OCI-LY7 (cell line): Measurements from ENCODE around the gene HADHB. TPM values are rescaled to one million over a fixed set of nuclear protein-coding genes. Genes with fewer than 3 reads are reported as not detected.

Source experiments
- BruUV-seq: library from RNA; stranded (reverse); fragments of 400-500 nt; replicated peaks from 2 replicates; lab custom pipeline; 2021; lab: Mats Ljungman, UMichigan
- CTCF ChIA-PET: fragments of 300-600 bp; sonication (Branson Sonifier 250); formaldehyde crosslinking; loops from one replicate; lab custom pipeline; 2022; ENCODE audit warnings: antibody characterized with exemption; ENCODE audit not compliant: unreplicated experiment; lab: Charles Lee
- POLR2A ChIA-PET: fragments of 300-600 bp; sonication (Branson Sonifier 250); formaldehyde crosslinking; loops from one replicate; lab custom pipeline; 2022; ENCODE audit warnings: antibody characterized with exemption; lab: Charles Lee
- DNase-seq: peaks from one replicate; pipeline ENCODE4 v3.0.0-alpha.2; 2015; ENCODE audit warnings: low spot score
- H2AFZ ChIP-seq: fragments of 200-600 bp; sonication (generic), shearing (Covaris generic); 2 replicates; pipeline ENCODE4 v1.6.1; 2014; ENCODE audit warnings: mild to moderate bottlenecking, antibody characterized with exemption, low read length, moderate library complexity
- H3K27ac ChIP-seq: fragments of 200-600 bp; sonication (generic); 2 replicates; pipeline ENCODE4 v1.5.1; 2014; ENCODE audit warnings: mixed run types, low read depth, mild to moderate bottlenecking, moderate library complexity, low read length, inconsistent platforms; ENCODE audit not compliant: poor library complexity, severe bottlenecking
- H3K36me3 ChIP-seq: fragments of 200-600 bp; sonication (generic); 2 replicates; pipeline ENCODE4 v1.6.1; 2014; ENCODE audit warnings: mild to moderate bottlenecking, antibody characterized with exemption, low read length, moderate library complexity, mixed read lengths; ENCODE audit not compliant: insufficient read depth
- H3K4me1 ChIP-seq: fragments of 200-600 bp; sonication (generic); 2 replicates; pipeline ENCODE4 v1.5.1; 2014; ENCODE audit warnings: mild to moderate bottlenecking, low read length; ENCODE audit not compliant: insufficient read depth, poor library complexity, severe bottlenecking
- H3K4me2 ChIP-seq: fragments of 200-600 bp; sonication (generic); 2 replicates; pipeline ENCODE4 v1.6.1; 2014; ENCODE audit warnings: mild to moderate bottlenecking, low read length
- H3K4me3 ChIP-seq: fragments of 200-600 bp; sonication (generic); 2 replicates; pipeline ENCODE4 v1.5.1; 2014; ENCODE audit warnings: mild to moderate bottlenecking, low read depth, low read length; ENCODE audit not compliant: poor library complexity, severe bottlenecking
- H3K79me2 ChIP-seq: fragments of 200-600 bp; sonication (generic); 2 replicates; pipeline ENCODE4 v1.6.1; 2016; ENCODE audit warnings: low read depth, mild to moderate bottlenecking, low read length, moderate library complexity, mixed read lengths; ENCODE audit not compliant: insufficient read depth
- H3K9me2 ChIP-seq: fragments of 200-600 bp; sonication (generic); 2 replicates; pipeline ENCODE4 v1.6.1; 2016; ENCODE audit warnings: mild to moderate bottlenecking, low read length, mixed read lengths; ENCODE audit not compliant: insufficient read depth
- H3K9me3 ChIP-seq: fragments of 200-600 bp; sonication (generic); 2 replicates; pipeline ENCODE4 v1.6.1; 2014; ENCODE audit warnings: mild to moderate bottlenecking, mixed run types, low read length, mixed read lengths
- H4K20me1 ChIP-seq: fragments of 200-600 bp; sonication (generic); 2 replicates; pipeline ENCODE4 v1.6.1; 2014; ENCODE audit warnings: mild to moderate bottlenecking, antibody characterized with exemption, low read length, moderate library complexity, mixed read lengths; ENCODE audit not compliant: insufficient read depth
- EZH2phosphoT487 ChIP-seq: fragments of 200-600 bp; sonication (generic); IDR thresholded peaks from 2 replicates; pipeline ENCODE4 v1.6.1; 2018; ENCODE audit warnings: low read depth, borderline replicate concordance, mild to moderate bottlenecking, mixed run types, antibody characterized with exemption, low read length, moderate library complexity, mixed read lengths
- intact Hi-C: fragments of 100-400 bp; cut with micrococcal nuclease; formaldehyde crosslinking; loops from one replicate; pipeline ENCODE4 v1.10.0; 2022; ENCODE audit not compliant: unreplicated experiment
- total RNA-seq, 2 experiments: library from RNA; depleted of rRNA in 1 of 2; stranded (reverse); fragments of >200 nt in 1 of 2; shearing (Covaris generic) in 1 of 2; gene quantifications; 2 replicates each; pipeline ENCODE4 v1.2.3, GENCODE V29; 2014 to 2022
- TF ChIP-seq, protein P1 (sequence below): fragments of 200-600 bp; sonication (generic); conservative IDR thresholded peaks from 2 replicates; pipeline ENCODE4 v1.5.1; 2014; ENCODE audit warnings: mild to moderate bottlenecking, antibody characterized with exemption, low read length, moderate library complexity, mixed read lengths

Gene HADHB
- total RNA-seq, 2 experiments from 2014 or later, result 35.5 to 55.7 TPM

DNA sequence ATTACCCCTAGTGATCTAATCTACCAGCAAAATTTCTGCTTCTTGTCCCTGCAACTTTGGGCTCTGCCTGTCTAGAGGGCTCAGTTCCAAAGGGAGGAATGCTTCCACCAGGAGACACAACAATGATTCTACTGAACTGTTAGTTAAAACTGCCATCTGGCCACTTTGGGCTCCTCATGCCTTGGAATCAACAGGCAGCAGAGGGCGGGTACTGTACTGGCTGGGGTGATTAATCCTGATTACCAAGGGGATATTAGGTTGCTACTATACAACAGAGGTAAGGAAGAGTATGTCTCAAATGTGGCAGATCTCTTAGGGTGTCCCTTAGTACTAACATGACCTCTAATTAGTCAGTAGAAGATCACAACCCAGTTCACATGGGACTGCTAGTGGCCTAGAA is 21.7 kb upstream of the HADHB start:
- H3K4me1 ChIP-seq, result no peaks in the 10 kb centered on the region
- no peak overlapping the region for H3K27ac ChIP-seq
- H3K36me3 ChIP-seq, result peaks cover 86% of the 10 kb centered on the region
- intact Hi-C loops, result no loop called here
- TF ChIP-seq, protein P1, sequence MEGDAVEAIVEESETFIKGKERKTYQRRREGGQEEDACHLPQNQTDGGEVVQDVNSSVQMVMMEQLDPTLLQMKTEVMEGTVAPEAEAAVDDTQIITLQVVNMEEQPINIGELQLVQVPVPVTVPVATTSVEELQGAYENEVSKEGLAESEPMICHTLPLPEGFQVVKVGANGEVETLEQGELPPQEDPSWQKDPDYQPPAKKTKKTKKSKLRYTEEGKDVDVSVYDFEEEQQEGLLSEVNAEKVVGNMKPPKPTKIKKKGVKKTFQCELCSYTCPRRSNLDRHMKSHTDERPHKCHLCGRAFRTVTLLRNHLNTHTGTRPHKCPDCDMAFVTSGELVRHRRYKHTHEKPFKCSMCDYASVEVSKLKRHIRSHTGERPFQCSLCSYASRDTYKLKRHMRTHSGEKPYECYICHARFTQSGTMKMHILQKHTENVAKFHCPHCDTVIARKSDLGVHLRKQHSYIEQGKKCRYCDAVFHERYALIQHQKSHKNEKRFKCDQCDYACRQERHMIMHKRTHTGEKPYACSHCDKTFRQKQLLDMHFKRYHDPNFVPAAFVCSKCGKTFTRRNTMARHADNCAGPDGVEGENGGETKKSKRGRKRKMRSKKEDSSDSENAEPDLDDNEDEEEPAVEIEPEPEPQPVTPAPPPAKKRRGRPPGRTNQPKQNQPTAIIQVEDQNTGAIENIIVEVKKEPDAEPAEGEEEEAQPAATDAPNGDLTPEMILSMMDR, result no peak
- TF ChIP-seq EZH2phosphoT487, result no peak
- no peak overlapping the region for H3K4me2 ChIP-seq
- H3K79me2 ChIP-seq, result no peaks in the 10 kb centered on the region
- H2AFZ ChIP-seq, result no peak overlapping the region
- ChIA-PET POLR2A (no interaction called here), CTCF (no interaction called here)
- DNase-seq, result no peak
- no peaks in the 10 kb centered on the region for H4K20me1 ChIP-seq
- H3K9me2 ChIP-seq, result no peaks in the 10 kb centered on the region
- H3K9me3 ChIP-seq, result peaks cover 8% of the 10 kb centered on the region; the same call in 1 of the 2 replicates
- no peak overlapping the region for H3K4me3 ChIP-seq
- no TSS peak for BruUV-seq

DNA sequence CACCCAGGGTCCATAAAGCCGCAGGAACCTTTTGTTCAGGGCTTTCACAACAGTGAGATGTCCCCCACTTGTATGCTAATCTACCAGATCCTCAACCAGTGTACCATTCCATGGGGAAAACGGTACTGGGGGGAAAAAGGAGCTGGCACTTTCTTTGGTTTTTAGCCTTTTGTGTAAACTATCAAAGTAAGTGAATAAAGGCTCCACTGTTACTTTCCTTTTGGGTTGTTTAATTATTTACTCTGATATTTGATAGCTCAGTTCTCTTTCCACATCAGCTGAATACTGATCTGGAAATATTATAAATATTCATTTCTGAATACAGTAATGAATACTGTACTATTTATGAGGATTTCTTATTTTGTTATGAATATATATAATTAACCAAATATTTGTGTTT is 20.6 kb upstream of the HADHB start:
- Histone ChIP-seq H3K4me3 (no peak overlapping the region), H3K4me2 (no peak overlapping the region), H3K27ac (no peak overlapping the region), H2AFZ (no peak overlapping the region), H3K9me2 (no peaks in the 10 kb centered on the region), H3K79me2 (no peaks in the 10 kb centered on the region), H3K36me3 (peaks cover 90% of the 10 kb centered on the region), H4K20me1 (no peaks in the 10 kb centered on the region), H3K9me3 (peaks cover 6% of the 10 kb centered on the region; the same call in 1 of the 2 replicates), H3K4me1 (no peaks in the 10 kb centered on the region)
- intact Hi-C loops, result no loop called here
- TSS peak; percentile 14 for BruUV-seq
- ChIA-PET POLR2A (interaction anchor here (0.8 kb wide), 1 partner anchor 19 kb away, joined by 3 read pairs; no protein-coding TSS in a partner anchor), CTCF (no interaction called here)
- DNase-seq, result no peak
- TF ChIP-seq, protein P1, result no peak
- TF ChIP-seq EZH2phosphoT487, result no peak

DNA sequence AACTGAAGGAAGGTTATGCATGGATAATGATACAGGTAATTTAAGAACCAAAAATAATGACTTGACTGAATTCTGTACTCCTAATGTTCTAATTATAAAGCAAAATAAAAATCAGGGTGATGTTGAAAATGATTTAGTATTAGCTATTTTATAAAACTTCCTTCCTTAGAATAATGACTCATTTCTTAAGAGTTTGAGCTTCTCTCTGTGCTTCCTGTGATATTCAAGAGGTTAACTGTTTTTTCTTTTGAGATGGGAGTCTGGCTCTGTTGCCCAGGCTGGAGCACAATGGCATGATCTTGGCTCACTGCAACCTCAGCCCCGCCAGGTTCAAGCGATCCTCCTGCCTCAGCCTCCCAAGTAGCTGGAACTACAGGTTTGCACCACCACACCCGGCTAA is 15.1 kb upstream of the HADHB start:
- ChIA-PET CTCF (no interaction called here), POLR2A (interaction anchor here (0.7 to 0.8 kb wide), 2 partner anchors 13 to 22 kb away, joined by 3 read pairs; no protein-coding TSS in a partner anchor)
- Histone ChIP-seq H4K20me1 (no peaks in the 10 kb centered on the region), H2AFZ (no peak overlapping the region), H3K27ac (no peak overlapping the region), H3K9me3 (peaks cover 6% of the 10 kb centered on the region; the same call in 1 of the 2 replicates), H3K9me2 (no peaks in the 10 kb centered on the region), H3K4me1 (no peaks in the 10 kb centered on the region), H3K4me2 (no peak overlapping the region), H3K4me3 (no peak overlapping the region), H3K79me2 (no peaks in the 10 kb centered on the region), H3K36me3 (peaks cover 100% of the 10 kb centered on the region)
- TF ChIP-seq, protein P1, result no peak
- TF ChIP-seq EZH2phosphoT487, result no peak
- no peak for DNase-seq
- BruUV-seq, result TSS peak; percentile 39
- intact Hi-C loops, result no loop called here
